GM21528 (cell line): ENCODE data around the gene DMRT3.

ENCODE experiments used
- ATAC-seq: cut with Tn5 transposase; IDR thresholded peaks from one replicate; pipeline ENCODE4 v1.9.1; 2021; ENCODE audit warnings: mild to moderate bottlenecking, moderate library complexity; ENCODE audit not compliant: unreplicated experiment, low FRiP score

The DMRT3 gene

GRCh38 chr9:970151-970996 is 6.1 kb upstream of the DMRT3 start:
- ATAC-seq: no peak

- ATAC-seq: no peak
Observed at GRCh38 chr9:971901-972500, 4.5 kb upstream of the DMRT3 start.

- no peak for ATAC-seq
Observed at GRCh38 chr9:972501-973294, 3.8 kb upstream of the DMRT3 start.

GRCh38 chr9:973295-973834 is 3.1 kb upstream of the DMRT3 start:
- no peak for ATAC-seq

GRCh38 chr9:974031-974995 is 2.1 kb upstream of the DMRT3 start:
- ATAC-seq: no peak

- no peak for ATAC-seq
Observed at GRCh38 chr9:974996-975739, 1.3 kb upstream of the DMRT3 start.

GRCh38 chr9:975740-976257 is 656 bp upstream of the DMRT3 start:
- no peak for ATAC-seq

GRCh38 chr9:976943-977837 is 735 bp downstream of the DMRT3 start:
- no peak for ATAC-seq

- ATAC-seq: no peak
Observed at GRCh38 chr9:977838-978830, 1.7 kb downstream of the DMRT3 start.

- ATAC-seq: no peak
Observed at GRCh38 chr9:979983-980382, 3.5 kb downstream of the DMRT3 start.

- ATAC-seq: no peak
Observed at GRCh38 chr9:980640-981039, 4.2 kb downstream of the DMRT3 start.

- no peak for ATAC-seq
Observed at GRCh38 chr9:981491-981898, 5.0 kb downstream of the DMRT3 start.

GRCh38 chr9:982394-983230 is 6.2 kb downstream of the DMRT3 start:
- no peak for ATAC-seq

- ATAC-seq: no peak
Observed at GRCh38 chr9:994005-994404, 17.6 kb downstream of the DMRT3 start.

GRCh38 chr9:995192-995591 is 18.7 kb downstream of the DMRT3 start:
- no peak for ATAC-seq

- ATAC-seq: no peak
Observed at GRCh38 chr9:995781-996180, 19.3 kb downstream of the DMRT3 start.
